NCI-H1417 treated with DMSO at 0.1 percent for 48 hours (cell line): ENCODE results near the gene MTFMT.
"Not testable (repeated sequence)": the region's sequence is repeated elsewhere in the genome, so short reads cannot be mapped to it uniquely, and the experiment has no call there.

Experiments
- DNase-seq: peaks from one replicate; lab custom pipeline; 2025; lab: John Stamatoyannopoulos, UW

The MTFMT gene

GRCh38 chr15:65028921-65029735 lies at the start of gene MTFMT:
Gene MTFMT (minus strand): TSS chr15:65029639. CDS start chr15:65029613, 26 bp downstream.
- DNase-seq, result no peak

GRCh38 chr15:65077981-65078352 lies 48.5 kb upstream of the MTFMT start:
- no peak for DNase-seq

- DNase-seq, result no peak
These were observed 48.0 kb upstream of the MTFMT start for GRCh38 chr15:65077291-65077980.

GRCh38 chr15:65076486-65077290 lies 47.2 kb upstream of the MTFMT start, which contains the start of gene KBTBD13:
Gene KBTBD13 (plus strand): TSS chr15:65076746. CDS start chr15:65076816, 70 bp downstream.
- no peak for DNase-seq

GRCh38 chr15:65075607-65076395 lies 46.4 kb upstream of the MTFMT start:
- DNase-seq, result not testable (repeated sequence)

GRCh38 chr15:65074946-65075345 lies 45.5 kb upstream of the MTFMT start:
- DNase-seq, result not testable (repeated sequence)

- DNase-seq, result no peak
These were observed 43.2 kb upstream of the MTFMT start for GRCh38 chr15:65072617-65073016.

GRCh38 chr15:65072027-65072426 lies 42.6 kb upstream of the MTFMT start:
- DNase-seq, result no peak

- DNase-seq, result no peak
These were observed 42.0 kb upstream of the MTFMT start for GRCh38 chr15:65071381-65071811.

- DNase-seq, result no peak
These were observed 40.5 kb upstream of the MTFMT start for GRCh38 chr15:65069779-65070546.

- no peak for DNase-seq
These were observed 39.7 kb upstream of the MTFMT start for GRCh38 chr15:65069179-65069578.

GRCh38 chr15:65068403-65068788 lies 39.0 kb upstream of the MTFMT start:
- no peak for DNase-seq

- DNase-seq, result no peak
These were observed 38.4 kb upstream of the MTFMT start, which contains the start of gene RASL12 for GRCh38 chr15:65067645-65068402. Gene RASL12 (minus strand): TSS chr15:65067991. CDS start chr15:65067835, 156 bp downstream.

- no peak for DNase-seq
These were observed 37.8 kb upstream of the MTFMT start for GRCh38 chr15:65067317-65067644.

- DNase-seq, result no peak
These were observed 37.3 kb upstream of the MTFMT start for GRCh38 chr15:65066635-65067316.

GRCh38 chr15:65066001-65066634 lies 36.7 kb upstream of the MTFMT start:
- no peak for DNase-seq

- DNase-seq, result no peak
These were observed 33.3 kb upstream of the MTFMT start for GRCh38 chr15:65062726-65063125.

GRCh38 chr15:65062061-65062460 lies 32.6 kb upstream of the MTFMT start:
- DNase-seq, result no peak
